HG02678 (cell line): ENCODE data around the gene GOLM1.
"Not testable (repeated sequence)": the region's sequence is repeated elsewhere in the genome, so short reads cannot be mapped to it uniquely, and the experiment has no call there.

Source experiments
- ATAC-seq: cut with Tn5 transposase; IDR thresholded peaks from one replicate; pipeline ENCODE4 v1.9.1; 2021; ENCODE audit warnings: mild to moderate bottlenecking, moderate library complexity; ENCODE audit not compliant: unreplicated experiment

Gene GOLM1

GRCh38 chr9:86091477-86091876, 7.9 kb downstream of the GOLM1 start:
- ATAC-seq: no peak

- no peak for ATAC-seq
These were observed 16.5 kb downstream of the GOLM1 start for GRCh38 chr9:86082870-86083269.

GRCh38 chr9:86079865-86080469, 19.4 kb downstream of the GOLM1 start:
- ATAC-seq: no peak

- no peak for ATAC-seq
These were observed 19.9 kb downstream of the GOLM1 start for GRCh38 chr9:86079421-86079831.

GRCh38 chr9:86078731-86079130, 20.6 kb downstream of the GOLM1 start:
- ATAC-seq: no peak

GRCh38 chr9:86077276-86077675, 22.1 kb downstream of the GOLM1 start:
- ATAC-seq: no peak

GRCh38 chr9:86075132-86076109, 23.9 kb downstream of the GOLM1 start:
- ATAC-seq: no peak

- ATAC-seq: no peak
These were observed 25.5 kb downstream of the GOLM1 start for GRCh38 chr9:86073839-86074238.

GRCh38 chr9:86072394-86072877, 26.9 kb downstream of the GOLM1 start:
- no peak for ATAC-seq

GRCh38 chr9:86069206-86069869, 30.0 kb downstream of the GOLM1 start:
- ATAC-seq: no peak

GRCh38 chr9:86064220-86064619, 35.1 kb downstream of the GOLM1 start:
- no peak for ATAC-seq

- no peak for ATAC-seq
These were observed 36.3 kb downstream of the GOLM1 start for GRCh38 chr9:86062845-86063693.

GRCh38 chr9:86061972-86062739, 37.2 kb downstream of the GOLM1 start:
- ATAC-seq: no peak

- no peak for ATAC-seq
These were observed 41.9 kb downstream of the GOLM1 start for GRCh38 chr9:86057491-86057890.

- ATAC-seq: no peak
These were observed 44.7 kb downstream of the GOLM1 start for GRCh38 chr9:86054695-86055094.

GRCh38 chr9:86052556-86053468, 46.5 kb downstream of the GOLM1 start:
- no peak for ATAC-seq

- ATAC-seq: not testable (repeated sequence)
These were observed 51.2 kb downstream of the GOLM1 start for GRCh38 chr9:86048018-86048742.

GRCh38 chr9:86047361-86047760, 52.0 kb downstream of the GOLM1 start:
- ATAC-seq: no peak
